HUES48 (cell line): ENCODE results near the gene UQCC5.

Experiments used
- H3K27ac ChIP-seq: one replicate; pipeline ENCODE4 v1.7.0; 2013; ENCODE audit warnings: low read depth, low read length, inconsistent platforms
- H3K27me3 ChIP-seq: 2 replicates; pipeline ENCODE4 v1.6.1; 2013; ENCODE audit warnings: mild to moderate bottlenecking, low read length; ENCODE audit not compliant: control insufficient read depth, insufficient read depth
- H3K36me3 ChIP-seq: 2 replicates; pipeline ENCODE4 v1.6.1; 2013; ENCODE audit warnings: low read length; ENCODE audit not compliant: control insufficient read depth, insufficient read depth
- H3K4me1 ChIP-seq: 2 replicates; pipeline ENCODE4 v1.6.1; 2013; ENCODE audit warnings: mild to moderate bottlenecking, low read length; ENCODE audit not compliant: control insufficient read depth, insufficient read depth
- H3K4me3 ChIP-seq: 2 replicates; pipeline ENCODE4 v1.5.1; 2013; ENCODE audit warnings: mild to moderate bottlenecking, low read depth, low read length
- H3K9ac ChIP-seq: 2 replicates; pipeline ENCODE4 v1.6.1; 2013; ENCODE audit warnings: mild to moderate bottlenecking, low read depth, low read length, moderate library complexity
- H3K9me3 ChIP-seq: 2 replicates; pipeline ENCODE4 v1.6.1; 2013; ENCODE audit warnings: low read length; ENCODE audit not compliant: control insufficient read depth, insufficient read depth

Gene UQCC5

DNA sequence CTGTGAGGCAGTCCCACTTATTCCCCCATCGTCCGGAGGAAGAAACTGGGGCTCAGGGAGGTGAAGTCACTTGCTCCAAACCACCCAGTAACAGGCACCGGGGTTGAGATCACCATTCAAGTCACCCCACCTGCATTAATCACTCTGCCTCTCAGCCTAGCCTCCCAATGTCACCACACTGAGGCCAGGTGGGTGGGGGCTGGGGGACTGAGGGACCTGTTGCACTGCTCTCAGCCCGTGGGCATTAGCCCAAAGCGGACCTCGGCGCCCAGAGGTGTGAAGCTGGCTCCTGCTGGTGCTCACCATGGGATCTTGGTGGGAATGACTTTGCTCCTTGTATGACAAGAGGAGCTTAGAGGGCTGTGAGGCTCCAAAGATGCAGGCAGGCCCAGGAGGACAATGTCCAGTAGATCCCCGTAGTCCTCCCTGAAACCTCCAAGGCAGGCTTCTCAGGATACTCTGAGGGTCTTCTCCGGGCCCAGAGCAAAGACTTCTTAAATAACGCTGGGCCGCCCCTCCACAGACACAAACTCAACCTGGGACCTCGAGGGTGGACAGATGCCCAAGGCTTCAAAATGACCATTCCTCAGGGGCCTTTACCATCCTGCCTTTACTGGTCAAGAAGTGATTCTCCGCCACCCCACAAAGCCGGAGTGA, 4.4 kb upstream of the UQCC5 start:
- Histone ChIP-seq H3K9me3 (no peaks in the 10 kb centered on the region), H3K9ac (no peak overlapping the region), H3K27me3 (no peaks in the 10 kb centered on the region), H3K4me3 (peak overlapping the region; percentile 78), H3K27ac (peak overlapping the region; percentile 2), H3K4me1 (peaks cover 17% of the 10 kb centered on the region), H3K36me3 (peaks cover 34% of the 10 kb centered on the region)

DNA sequence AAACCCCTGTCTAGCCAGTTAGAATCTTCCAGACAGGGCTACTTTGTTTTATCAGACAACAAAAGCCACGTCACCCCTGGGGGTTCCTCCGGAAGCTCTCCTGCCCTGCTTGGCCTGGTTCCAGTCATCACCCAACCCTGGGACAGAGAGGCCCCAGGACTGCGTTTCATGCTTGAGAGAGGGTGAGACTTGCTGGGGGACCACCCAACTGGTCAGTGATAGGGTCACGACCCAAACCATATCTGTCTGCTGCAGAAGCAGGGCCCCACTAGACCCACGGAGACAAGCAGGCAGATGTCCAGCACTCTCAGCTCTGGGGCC, 3.9 kb upstream of the UQCC5 start:
- Histone ChIP-seq H3K9ac (peak overlapping the region; percentile 65), H3K4me3 (peak overlapping the region; percentile 78), H3K36me3 (peaks cover 29% of the 10 kb centered on the region), H3K4me1 (peaks cover 19% of the 10 kb centered on the region), H3K27me3 (no peaks in the 10 kb centered on the region), H3K27ac (peak overlapping the region; percentile 58), H3K9me3 (no peaks in the 10 kb centered on the region)

DNA sequence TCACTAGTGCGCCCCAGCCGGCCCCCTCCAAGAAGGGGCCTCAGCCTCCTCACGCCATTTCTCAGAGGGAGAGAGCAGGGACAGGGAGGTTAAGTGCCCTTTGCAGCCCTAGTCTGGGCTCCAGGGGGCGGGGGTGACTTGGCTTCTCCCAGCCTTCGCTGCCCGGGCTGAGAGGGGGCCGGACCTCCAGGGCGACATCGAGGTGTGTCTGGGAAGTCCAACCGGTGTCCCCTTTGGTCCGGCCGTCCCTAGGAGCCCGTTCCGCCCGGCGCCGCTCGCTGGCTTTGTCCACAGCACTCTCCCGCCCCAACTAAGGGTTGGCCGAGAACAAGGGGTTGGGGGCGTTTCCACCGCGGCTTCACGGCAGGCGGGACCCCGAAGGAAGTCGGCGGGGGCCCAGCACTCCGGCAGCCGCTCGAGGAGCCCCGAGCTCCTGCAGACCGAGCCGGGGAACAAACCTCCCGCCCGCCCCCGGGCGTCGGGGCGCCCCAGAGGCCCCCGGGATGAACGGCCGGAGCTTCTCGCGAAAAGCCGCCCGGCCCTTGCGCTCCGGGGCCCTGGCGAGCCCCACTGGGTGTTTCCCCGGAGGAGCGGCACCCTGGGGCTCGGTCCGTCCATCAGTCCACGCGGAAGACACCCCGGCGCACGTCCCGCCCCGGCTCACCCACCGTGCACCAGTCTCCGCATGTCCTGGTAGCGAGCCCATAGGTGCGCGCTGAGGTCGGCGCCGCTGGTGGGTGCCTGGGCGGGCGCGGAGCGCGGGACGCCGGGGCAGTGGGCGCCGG, 3.4 kb upstream of the UQCC5 start:
- Histone ChIP-seq H3K27ac (peak overlapping the region; percentile 58), H3K27me3 (no peaks in the 10 kb centered on the region), H3K4me3 (peak overlapping the region; percentile 78), H3K4me1 (peaks cover 25% of the 10 kb centered on the region), H3K36me3 (peaks cover 25% of the 10 kb centered on the region), H3K9ac (peak overlapping the region; percentile 65), H3K9me3 (no peaks in the 10 kb centered on the region)

DNA sequence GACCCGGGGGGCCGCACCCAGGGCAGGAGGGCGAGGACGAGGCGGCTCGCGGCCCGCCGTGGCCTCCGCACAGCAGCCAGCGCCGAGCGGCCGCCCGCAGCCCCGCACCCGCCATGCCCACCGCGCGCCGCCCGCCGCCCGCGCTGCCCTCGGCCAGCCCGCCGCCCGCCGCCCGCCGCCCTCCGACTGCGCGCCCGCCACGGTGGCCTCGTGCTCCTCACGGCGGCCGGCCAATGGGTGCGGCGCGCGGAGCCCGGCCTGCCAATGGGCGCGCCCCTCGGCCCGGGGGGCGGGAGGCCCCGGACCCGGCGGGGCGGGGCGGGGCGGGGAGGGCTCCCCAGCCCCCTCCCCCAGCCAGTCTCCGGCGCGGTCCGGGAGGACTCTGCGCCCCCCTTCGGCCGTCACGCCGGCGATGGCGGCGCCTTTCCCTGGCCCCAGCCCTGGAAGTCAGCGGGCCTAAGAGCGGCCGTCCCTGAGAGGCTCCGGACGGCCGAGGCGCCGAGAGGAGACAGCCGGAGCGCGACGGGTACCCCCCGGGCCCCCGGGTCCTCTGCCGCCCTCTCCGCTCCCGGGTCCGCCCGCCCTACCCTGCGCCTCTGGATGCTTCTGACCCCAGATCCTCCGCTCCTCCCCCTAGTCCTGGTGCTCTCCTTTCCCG, 2.7 kb upstream of the UQCC5 start, which contains the start of gene NT5DC2:
TSS of gene NT5DC2 (minus strand) at position 235 of the 658 bp plus-strand sequence. CDS start at position 115, 120 bp downstream.
- H3K4me1 ChIP-seq, result peaks cover 28% of the 10 kb centered on the region
- H3K27me3 ChIP-seq, result no peaks in the 10 kb centered on the region
- H3K36me3 ChIP-seq, result peaks cover 20% of the 10 kb centered on the region
- peak within 1 kb of the TSS; percentile 65 for H3K9ac ChIP-seq
- no peaks in the 10 kb centered on the region for H3K9me3 ChIP-seq
- peak within 1 kb of the TSS; percentile 66 for H3K27ac ChIP-seq
- peak within 1 kb of the TSS; percentile 78 for H3K4me3 ChIP-seq

DNA sequence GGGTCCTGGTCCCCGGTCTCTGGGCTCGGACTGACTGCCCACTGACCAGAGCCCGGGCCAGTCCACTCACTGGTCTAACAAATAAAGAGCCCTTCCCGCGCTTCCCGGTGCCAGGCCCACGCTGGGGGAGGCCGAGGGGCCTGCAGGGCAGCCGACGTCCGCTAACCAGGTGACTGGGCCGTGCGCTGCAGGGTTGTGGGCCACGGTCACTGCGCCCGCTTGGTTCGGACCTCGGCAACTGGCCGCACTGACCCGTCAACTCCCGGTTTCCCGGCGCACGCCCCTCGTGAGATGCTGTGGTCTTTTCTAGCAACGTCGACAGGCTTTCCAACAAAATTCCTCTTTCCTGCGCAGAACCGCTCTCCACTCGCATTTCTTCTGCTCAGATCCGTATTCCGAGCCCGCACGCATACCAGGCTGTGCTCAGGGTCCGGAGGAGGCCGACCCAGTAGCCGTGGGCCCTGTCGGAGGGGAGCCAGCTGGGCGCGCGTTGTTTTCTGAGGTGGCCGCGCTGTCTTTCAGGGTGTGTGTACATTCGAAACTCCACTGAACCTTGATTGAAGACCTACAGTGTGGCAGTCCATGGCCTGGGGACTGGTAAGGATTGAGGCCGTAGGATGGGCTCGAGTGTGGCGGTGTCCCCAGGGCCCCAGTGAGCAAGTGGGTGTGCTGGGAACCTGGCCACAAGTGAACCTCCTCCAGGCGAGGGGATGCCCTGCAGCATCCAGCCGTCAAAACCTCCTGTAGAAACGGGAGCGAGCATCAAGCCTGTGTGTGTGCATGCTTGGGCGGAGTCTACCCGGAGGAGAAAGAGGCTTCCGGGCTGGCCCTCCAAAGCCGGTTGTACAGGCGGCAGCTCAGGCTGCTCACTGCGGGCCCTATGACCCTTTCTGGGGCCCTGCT, 1.9 kb upstream of the UQCC5 start:
- Histone ChIP-seq H3K9me3 (no peaks in the 10 kb centered on the region), H3K4me3 (peak overlapping the region; percentile 68), H3K36me3 (peaks cover 15% of the 10 kb centered on the region), H3K27me3 (no peaks in the 10 kb centered on the region), H3K4me1 (peaks cover 30% of the 10 kb centered on the region), H3K27ac (peak overlapping the region; percentile 66), H3K9ac (peak overlapping the region; percentile 25; the same call in 1 of the 2 replicates)

DNA sequence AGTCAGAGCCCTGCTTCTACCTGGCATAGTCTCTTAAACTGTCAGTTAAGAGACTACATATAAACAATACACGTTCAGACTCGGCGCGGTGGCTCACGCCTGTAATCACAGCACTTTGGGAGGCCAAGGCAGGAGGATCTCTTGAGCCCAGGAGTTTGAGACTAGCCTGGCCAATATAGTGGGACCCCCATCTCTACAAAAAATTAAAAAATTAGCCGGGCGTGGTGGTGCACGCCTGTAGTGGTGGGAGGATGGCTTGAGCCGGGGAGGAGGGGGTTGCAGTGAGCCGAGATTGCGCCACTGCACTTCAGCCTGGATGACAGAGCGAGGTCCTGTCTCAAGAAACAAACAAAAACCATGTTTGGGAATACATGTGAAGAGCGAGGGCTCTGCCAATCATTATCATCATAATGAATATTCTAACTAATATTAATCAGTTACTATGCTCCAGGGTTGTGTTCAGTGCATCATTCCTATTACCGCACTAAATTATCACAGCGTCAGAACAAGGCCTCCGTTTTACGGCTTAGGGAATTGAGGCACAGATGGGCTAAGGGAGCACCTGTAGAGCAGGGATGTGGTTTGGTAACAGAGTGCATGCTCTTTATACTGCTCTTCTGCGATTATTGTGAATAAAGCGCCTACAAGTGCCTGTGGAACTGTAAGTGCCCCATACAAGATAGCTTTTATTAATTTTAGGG, 844 bp upstream of the UQCC5 start:
- peaks cover 30% of the 10 kb centered on the region for H3K4me1 ChIP-seq

DNA sequence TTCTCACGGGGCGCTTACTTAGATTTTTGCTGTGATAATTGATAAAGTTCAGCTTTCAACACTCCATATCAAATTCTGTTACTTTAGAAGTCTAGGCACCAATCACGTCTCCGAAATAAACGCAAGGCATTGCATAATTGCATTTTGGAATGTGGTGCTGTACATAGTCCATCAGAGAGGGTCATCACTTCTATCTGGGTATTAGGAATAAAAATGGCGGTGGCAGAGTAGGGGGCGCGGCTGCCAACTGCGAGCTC, 365 bp upstream of the UQCC5 start:
- H3K27me3 ChIP-seq, result no peaks in the 10 kb centered on the region
- H3K36me3 ChIP-seq, result peaks cover 24% of the 10 kb centered on the region
- no peaks in the 10 kb centered on the region for H3K9me3 ChIP-seq
- peaks cover 30% of the 10 kb centered on the region for H3K4me1 ChIP-seq
- H3K4me3 ChIP-seq, result peak overlapping the region; percentile 18; the same call in 1 of the 2 replicates
- no peak overlapping the region for H3K27ac ChIP-seq
- H3K9ac ChIP-seq, result no peak overlapping the region

More for the DNA sequence above, 844 bp upstream of the UQCC5 start:
- Histone ChIP-seq H3K27ac (no peak overlapping the region), H3K4me3 (peak overlapping the region; percentile 18; the same call in 1 of the 2 replicates), H3K9me3 (no peaks in the 10 kb centered on the region), H3K27me3 (no peaks in the 10 kb centered on the region), H3K9ac (no peak overlapping the region), H3K36me3 (peaks cover 22% of the 10 kb centered on the region)

DNA sequence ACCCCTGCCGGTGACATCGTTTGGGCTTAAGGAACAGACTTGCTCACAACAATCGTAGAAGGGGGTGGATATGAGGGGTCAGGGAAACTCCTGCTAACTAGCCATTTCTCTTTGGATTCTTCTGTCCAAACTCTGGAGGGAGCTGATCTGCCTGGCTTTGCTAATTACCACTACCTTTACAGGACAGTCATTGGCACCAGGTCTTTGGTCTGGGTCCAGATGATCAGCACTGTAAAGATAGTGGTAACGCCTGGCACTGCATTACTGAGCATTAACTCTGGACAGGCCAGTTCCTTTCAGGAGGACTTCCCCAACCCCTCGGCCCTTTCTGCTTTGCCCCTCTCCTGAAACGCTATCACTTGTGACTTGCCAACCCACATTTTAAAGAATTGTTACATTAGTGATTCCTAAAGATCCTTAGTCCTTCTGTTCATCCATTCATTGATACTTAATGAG, 788 bp downstream of the UQCC5 start:
- Histone ChIP-seq H3K4me3 (peak overlapping the region; percentile 88), H3K4me1 (peaks cover 25% of the 10 kb centered on the region), H3K36me3 (peaks cover 27% of the 10 kb centered on the region), H3K9me3 (no peaks in the 10 kb centered on the region), H3K27me3 (no peaks in the 10 kb centered on the region), H3K9ac (peak overlapping the region; percentile 85), H3K27ac (peak overlapping the region; percentile 92)

DNA sequence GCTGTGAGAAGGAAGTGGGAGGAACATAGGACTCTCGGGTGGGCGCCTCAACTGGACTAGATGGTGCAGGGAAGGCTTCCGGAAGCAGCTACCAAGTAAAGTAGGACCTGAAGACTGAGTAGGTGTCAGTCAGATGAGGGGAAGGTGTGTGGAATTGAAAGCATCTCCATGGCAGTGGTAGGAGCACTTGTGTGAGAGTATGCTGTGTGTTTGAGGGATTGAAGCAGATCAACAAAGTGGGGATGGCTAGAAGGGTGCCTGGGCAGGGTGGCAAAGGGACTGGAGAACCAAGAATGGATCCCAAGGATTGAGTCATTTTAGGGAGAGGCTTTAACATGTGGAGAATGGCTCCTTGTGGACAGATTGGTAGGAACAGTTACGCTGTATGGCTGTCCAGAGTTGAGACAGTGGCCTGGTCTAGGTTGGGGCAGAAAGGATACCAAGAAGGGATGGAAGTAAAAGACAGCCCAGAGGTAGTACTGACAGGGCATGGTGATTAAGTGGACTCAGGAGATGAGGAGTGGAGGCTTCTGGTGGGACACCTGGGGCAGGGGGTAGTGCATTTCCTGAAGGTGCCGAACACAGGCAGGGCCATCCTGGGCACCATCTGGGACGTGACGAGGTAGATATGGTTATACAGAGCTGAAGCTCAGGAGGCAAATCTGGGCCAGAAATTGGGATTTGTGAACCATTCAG, 1.5 kb downstream of the UQCC5 start:
- Histone ChIP-seq H3K9ac (no peak overlapping the region), H3K4me3 (peak overlapping the region; percentile 88), H3K4me1 (peaks cover 21% of the 10 kb centered on the region), H3K27ac (no peak overlapping the region), H3K36me3 (peaks cover 27% of the 10 kb centered on the region), H3K9me3 (no peaks in the 10 kb centered on the region), H3K27me3 (no peaks in the 10 kb centered on the region)
